Smooth muscle cell (in vitro differentiated cells): ENCODE results near the gene ACOT7. TPM values are rescaled to one million over a fixed set of nuclear protein-coding genes. Genes with fewer than 3 reads are reported as not detected.

ENCODE experiments used
- DNase-seq: peaks from one replicate; lab custom pipeline; 2025; ENCODE audit not compliant: unreplicated experiment; lab: John Stamatoyannopoulos, UW
- H2AFZ ChIP-seq: fragments of 200-600 bp; sonication (generic); 2 replicates; pipeline ENCODE4 v1.6.0; 2016; ENCODE audit warnings: antibody characterized with exemption, low read depth, mild to moderate bottlenecking
- H3F3A ChIP-seq: fragments of 200-600 bp; sonication (generic); 2 replicates; pipeline ENCODE4 v1.6.0; 2017; ENCODE audit warnings: antibody characterized with exemption, low read depth
- H3K27ac ChIP-seq: fragments of 200-600 bp; sonication (generic); 2 replicates; pipeline ENCODE4 v1.5.1; 2016; ENCODE audit warnings: low read depth, mild to moderate bottlenecking
- H3K27me3 ChIP-seq: fragments of 200-600 bp; sonication (generic); 2 replicates; pipeline ENCODE4 v1.6.1; 2016; ENCODE audit warnings: low read depth, mild to moderate bottlenecking
- H3K36me3 ChIP-seq: fragments of 200-600 bp; sonication (generic); 2 replicates; pipeline ENCODE4 v1.5.1; 2016; ENCODE audit warnings: low read depth
- H3K4me1 ChIP-seq: fragments of 200-600 bp; sonication (generic); 2 replicates; pipeline ENCODE4 v1.5.1; 2016; ENCODE audit warnings: low read depth
- H3K4me2 ChIP-seq: fragments of 200-600 bp; sonication (generic); 2 replicates; pipeline ENCODE4 v1.6.0; 2016; ENCODE audit warnings: mild to moderate bottlenecking
- H3K4me3 ChIP-seq: fragments of 200-600 bp; sonication (generic); 2 replicates; pipeline ENCODE4 v1.5.1; 2016; ENCODE audit warnings: mild to moderate bottlenecking
- H3K79me2 ChIP-seq: fragments of 200-600 bp; sonication (generic); 2 replicates; pipeline ENCODE4 v1.6.0; 2016; ENCODE audit warnings: low read depth, mild to moderate bottlenecking
- H3K9ac ChIP-seq: fragments of 200-600 bp; sonication (generic); 2 replicates; pipeline ENCODE4 v1.6.0; 2016; ENCODE audit warnings: low read depth
- H3K9me3 ChIP-seq: fragments of 200-600 bp; sonication (generic); replicated peaks from 2 replicates; pipeline ENCODE4 v1.5.1; 2016; ENCODE audit warnings: low read depth
- H4K20me1 ChIP-seq: fragments of 200-600 bp; sonication (generic); 2 replicates; pipeline ENCODE4 v1.6.0; 2016; ENCODE audit warnings: low read depth
- WGBS: methylation state at CpG from one replicate; pipeline ENCODE4 v1.1.7; 2016; ENCODE audit warnings: low lambda C conversion rate; 5-methylcytosine and 5-hydroxymethylcytosine counted together
- polyA plus RNA-seq: library from polyadenylated mRNA; unstranded; fragments of >200 nt; fragmentation: Nextera tagmentation; extraction: Ambion mirVana; gene quantifications from 2 replicates; pipeline ENCODE4 v1.2.1, GENCODE V29; 2016
- total RNA-seq: library from RNA; depleted of rRNA; stranded (reverse); fragments of >200 nt; gene quantifications from 2 replicates; pipeline ENCODE4 v1.2.3, GENCODE V29; 2014
- TF ChIP-seq, protein P1 (sequence below): fragments of 200-600 bp; sonication (generic); IDR thresholded peaks from 2 replicates; pipeline ENCODE4 v1.5.1; 2017; ENCODE audit warnings: borderline replicate concordance, mild to moderate bottlenecking, antibody characterized with exemption; ENCODE audit not compliant: insufficient read depth, poor library complexity, severe bottlenecking

Gene ACOT7
- total and polyA plus RNA-seq, 2 experiments from 2014 or later: 19.5 to 53.8 TPM

DNA sequence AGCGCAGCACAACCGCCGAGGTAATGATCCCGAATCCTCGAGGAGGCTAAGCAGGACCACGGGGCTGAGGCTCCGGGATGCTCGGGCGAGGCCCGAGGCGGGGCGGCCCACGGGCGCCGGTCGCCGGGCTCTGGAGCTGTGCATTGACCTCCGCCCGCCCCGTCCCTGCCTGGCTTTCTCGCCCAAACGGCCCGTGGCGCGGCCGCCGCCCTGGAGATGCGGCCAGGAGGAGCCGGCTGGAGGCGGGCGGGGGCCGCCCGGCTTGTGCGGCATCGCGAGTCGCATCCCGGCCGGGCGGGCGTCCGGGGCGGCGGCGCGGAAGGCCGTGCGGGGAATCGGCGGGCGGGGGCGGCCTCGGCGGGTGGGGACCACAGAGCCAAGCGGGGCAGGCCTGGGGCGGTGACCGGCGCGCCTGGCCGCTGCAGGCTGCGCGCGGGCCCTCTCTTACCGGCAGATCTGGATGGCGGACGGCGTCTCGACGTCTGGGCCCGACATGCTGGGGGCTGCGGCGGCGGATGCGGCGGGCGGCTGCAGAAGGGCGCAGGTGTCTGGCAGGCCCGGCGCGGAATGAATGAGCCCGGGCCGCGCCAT lies 663 bp downstream of the ACOT7 start:
- Histone ChIP-seq H3K4me1 (peaks cover 9% of the 10 kb centered on the region), H3F3A (no peaks in the 10 kb centered on the region), H3K36me3 (no peaks in the 10 kb centered on the region), H4K20me1 (no peaks in the 10 kb centered on the region), H3K27ac (no peak overlapping the region), H3K4me3 (peak overlapping the region; percentile 87), H2AFZ (peak overlapping the region; percentile 66), H3K27me3 (no peaks in the 10 kb centered on the region), H3K79me2 (peaks cover 25% of the 10 kb centered on the region), H3K9ac (no peak overlapping the region), H3K4me2 (peak overlapping the region; percentile 97), H3K9me3 (no peaks in the 10 kb centered on the region)
- DNase-seq: no peak
- 1% methylated on average over 59 of the region's 83 CpGs for WGBS
- TF ChIP-seq, protein P1, sequence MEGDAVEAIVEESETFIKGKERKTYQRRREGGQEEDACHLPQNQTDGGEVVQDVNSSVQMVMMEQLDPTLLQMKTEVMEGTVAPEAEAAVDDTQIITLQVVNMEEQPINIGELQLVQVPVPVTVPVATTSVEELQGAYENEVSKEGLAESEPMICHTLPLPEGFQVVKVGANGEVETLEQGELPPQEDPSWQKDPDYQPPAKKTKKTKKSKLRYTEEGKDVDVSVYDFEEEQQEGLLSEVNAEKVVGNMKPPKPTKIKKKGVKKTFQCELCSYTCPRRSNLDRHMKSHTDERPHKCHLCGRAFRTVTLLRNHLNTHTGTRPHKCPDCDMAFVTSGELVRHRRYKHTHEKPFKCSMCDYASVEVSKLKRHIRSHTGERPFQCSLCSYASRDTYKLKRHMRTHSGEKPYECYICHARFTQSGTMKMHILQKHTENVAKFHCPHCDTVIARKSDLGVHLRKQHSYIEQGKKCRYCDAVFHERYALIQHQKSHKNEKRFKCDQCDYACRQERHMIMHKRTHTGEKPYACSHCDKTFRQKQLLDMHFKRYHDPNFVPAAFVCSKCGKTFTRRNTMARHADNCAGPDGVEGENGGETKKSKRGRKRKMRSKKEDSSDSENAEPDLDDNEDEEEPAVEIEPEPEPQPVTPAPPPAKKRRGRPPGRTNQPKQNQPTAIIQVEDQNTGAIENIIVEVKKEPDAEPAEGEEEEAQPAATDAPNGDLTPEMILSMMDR: no peak

DNA sequence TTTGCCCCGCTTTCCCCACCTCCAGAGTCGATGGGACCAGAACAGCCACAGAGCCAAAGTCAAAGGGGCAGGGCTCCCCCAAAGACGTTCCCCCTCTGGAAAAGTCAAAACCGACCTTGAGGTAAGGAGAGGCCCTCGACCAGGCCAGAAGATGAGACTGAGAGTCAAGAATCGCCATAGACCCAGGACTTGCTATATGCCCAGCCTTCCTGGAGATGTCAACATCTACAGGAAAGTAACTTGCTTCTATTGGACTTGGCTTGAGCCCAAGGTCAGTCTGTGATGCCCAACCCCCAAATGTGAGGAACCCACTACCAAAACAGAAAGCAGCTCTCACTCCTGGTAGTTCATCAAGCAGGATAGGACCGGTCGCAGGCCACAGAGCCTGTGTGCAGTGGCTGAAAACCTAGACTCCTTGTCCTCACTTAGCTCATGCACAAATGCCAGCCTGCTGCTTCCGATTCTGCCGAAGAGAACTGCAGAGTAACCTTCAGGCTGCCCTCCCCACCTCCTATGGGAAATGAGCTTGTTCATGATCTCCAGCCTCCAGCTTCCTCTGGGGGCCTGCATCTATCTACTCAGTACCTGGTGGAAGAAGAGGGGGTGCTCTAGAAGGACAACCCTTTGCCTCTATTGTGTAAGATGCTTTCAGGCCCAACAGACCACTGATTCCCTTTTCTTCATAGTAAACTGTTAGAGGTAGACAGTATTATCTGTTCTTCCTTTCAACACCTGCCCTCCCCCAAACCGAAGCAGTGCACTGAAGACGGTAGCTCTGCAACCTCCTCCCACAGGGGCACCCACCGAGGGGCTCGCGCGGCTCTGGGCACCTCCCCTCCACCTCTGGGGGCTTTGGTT lies 1.4 kb downstream of the ACOT7 start:
- no peak overlapping the region for H3K9ac ChIP-seq
- WGBS: 48% methylated on average over 16 of the region's 16 CpGs
- TF ChIP-seq, protein P1: no peak
- peaks cover 25% of the 10 kb centered on the region for H3K79me2 ChIP-seq
- no peaks in the 10 kb centered on the region for H3K27me3 ChIP-seq
- H3K4me1 ChIP-seq: peaks cover 9% of the 10 kb centered on the region
- no peak overlapping the region for H3K27ac ChIP-seq
- H3F3A ChIP-seq: no peaks in the 10 kb centered on the region
- peaks cover 5% of the 10 kb centered on the region for H4K20me1 ChIP-seq
- H3K4me2 ChIP-seq: peak overlapping the region; percentile 97
- DNase-seq: no peak
- peak overlapping the region; percentile 87 for H3K4me3 ChIP-seq
- H2AFZ ChIP-seq: peak overlapping the region; percentile 66
- no peaks in the 10 kb centered on the region for H3K36me3 ChIP-seq
- no peaks in the 10 kb centered on the region for H3K9me3 ChIP-seq

DNA sequence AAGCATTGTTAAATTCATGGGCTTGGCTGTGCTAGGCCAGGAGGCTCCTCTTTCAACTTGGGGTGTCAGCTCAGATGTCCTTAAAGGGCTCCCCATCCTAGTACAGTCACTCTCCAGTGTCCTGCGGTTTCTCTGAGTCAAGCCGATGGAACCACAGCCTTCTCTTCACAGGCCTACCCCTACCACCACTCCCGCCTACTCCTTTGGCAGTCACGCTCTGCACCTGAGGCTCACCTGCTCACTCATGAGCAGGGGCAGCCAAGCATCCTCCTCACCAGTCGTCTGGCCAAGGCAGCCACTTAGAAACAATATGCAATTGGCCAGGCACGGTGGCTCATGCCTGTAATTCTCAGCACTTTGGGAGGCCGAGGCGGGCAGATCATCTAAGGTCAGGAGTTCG lies 3.6 kb downstream of the ACOT7 start:
- TF ChIP-seq, protein P1: no peak
- no peaks in the 10 kb centered on the region for H3K27me3 ChIP-seq
- H3K79me2 ChIP-seq: peaks cover 25% of the 10 kb centered on the region
- no peak overlapping the region for H3K9ac ChIP-seq
- H3K4me1 ChIP-seq: peaks cover 19% of the 10 kb centered on the region
- H3K4me2 ChIP-seq: no peak overlapping the region
- no peak overlapping the region for H3K4me3 ChIP-seq
- H3K9me3 ChIP-seq: no peaks in the 10 kb centered on the region
- WGBS: 93% methylated on average over 9 of the region's 9 CpGs
- peaks cover 22% of the 10 kb centered on the region for H4K20me1 ChIP-seq
- no peak overlapping the region for H2AFZ ChIP-seq
- no peak for DNase-seq
- no peak overlapping the region for H3K27ac ChIP-seq
- H3K36me3 ChIP-seq: no peaks in the 10 kb centered on the region
- H3F3A ChIP-seq: no peaks in the 10 kb centered on the region
